Ramos (cell line): ENCODE measurements around the gene PLLP.

ENCODE experiments used
- in situ Hi-C: fragments of 300-500 bp; cut with MboI; formaldehyde crosslinking; loops from one replicate; pipeline ENCODE4 v1.14.3; 2022; ENCODE audit warnings: low sequenced_read_pairs; ENCODE audit not compliant: unreplicated experiment

Gene PLLP, protein sequence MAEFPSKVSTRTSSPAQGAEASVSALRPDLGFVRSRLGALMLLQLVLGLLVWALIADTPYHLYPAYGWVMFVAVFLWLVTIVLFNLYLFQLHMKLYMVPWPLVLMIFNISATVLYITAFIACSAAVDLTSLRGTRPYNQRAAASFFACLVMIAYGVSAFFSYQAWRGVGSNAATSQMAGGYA

DNA sequence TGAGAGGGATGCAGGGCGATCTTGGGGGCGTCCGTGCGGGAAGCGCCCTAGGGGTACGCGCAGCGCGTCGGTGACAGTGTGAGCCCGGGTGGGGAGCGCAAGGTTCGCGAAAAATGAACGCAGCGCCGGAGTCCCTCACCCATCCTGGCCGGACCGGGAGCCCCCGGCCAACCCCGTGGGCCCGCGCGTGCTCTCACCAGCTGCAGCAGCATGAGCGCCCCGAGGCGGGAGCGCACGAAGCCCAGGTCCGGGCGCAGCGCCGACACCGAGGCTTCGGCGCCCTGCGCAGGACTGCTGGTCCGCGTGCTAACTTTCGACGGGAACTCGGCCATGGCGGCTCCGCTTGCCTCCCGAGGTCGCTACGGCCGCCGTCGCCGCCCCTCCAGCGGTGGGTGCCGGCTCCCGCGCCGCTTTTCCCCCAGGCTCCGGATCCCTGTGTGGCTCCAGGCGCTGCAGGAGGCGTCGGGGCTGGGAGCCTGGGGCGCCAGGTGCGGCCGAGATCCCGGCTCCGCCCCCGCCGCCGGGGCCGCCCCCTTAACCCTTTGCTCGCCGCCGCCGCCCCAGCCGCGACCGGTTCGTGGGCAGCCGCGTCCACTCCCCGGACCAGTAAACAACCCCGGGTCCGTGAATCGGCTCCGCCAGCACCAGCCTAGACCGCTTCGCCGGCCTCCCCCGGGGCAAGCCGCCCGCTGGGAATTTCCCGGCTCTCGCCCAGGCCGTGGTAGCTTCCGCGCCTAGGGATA lies at the start of gene PLLP:
Gene PLLP (minus strand): TSS at position 464 of the 743 bp plus-strand sequence. CDS start 132 bp downstream, at position 332.
- in situ Hi-C loops: no loop called here

DNA sequence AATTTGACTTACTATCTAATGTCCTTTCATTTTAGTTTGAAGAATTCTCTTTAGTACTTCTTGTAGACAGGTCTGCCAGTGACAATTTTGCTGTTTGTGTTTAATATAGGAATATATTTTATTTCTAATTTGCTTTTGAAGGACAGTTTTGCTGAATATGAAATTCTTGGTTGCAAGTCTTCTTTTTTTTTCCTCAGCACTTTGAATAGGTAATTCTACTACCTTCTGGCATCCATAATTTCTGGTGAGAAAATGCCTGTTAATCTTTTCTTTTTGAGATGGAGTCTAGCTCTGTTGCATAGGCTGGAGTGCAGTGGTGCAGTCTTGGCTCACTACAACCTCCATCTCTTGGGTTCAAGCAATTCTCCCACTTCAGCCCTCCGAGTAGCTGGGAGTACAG lies 48.9 kb upstream of the PLLP start:
- in situ Hi-C loops: no loop called here

DNA sequence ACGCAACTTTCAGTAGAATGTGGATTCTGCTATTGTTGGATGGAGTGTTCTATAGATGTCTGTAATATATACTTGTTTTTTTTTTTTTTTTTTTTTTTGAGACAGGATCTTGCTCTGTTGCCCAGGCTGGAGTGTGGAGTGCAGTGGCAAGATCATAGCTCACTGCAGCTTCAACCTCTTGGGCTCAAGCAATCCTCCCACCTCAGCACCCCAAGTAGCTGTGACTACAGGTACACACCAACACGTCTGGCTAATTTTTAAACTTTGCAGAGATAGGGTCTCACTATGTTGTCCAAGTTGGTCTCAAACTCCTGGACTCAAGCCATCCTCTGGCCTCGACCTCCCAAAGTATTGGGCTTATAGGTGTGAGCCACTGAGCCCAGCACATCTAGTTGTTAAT lies 46.9 kb upstream of the PLLP start:
- in situ Hi-C loops: no loop called here

DNA sequence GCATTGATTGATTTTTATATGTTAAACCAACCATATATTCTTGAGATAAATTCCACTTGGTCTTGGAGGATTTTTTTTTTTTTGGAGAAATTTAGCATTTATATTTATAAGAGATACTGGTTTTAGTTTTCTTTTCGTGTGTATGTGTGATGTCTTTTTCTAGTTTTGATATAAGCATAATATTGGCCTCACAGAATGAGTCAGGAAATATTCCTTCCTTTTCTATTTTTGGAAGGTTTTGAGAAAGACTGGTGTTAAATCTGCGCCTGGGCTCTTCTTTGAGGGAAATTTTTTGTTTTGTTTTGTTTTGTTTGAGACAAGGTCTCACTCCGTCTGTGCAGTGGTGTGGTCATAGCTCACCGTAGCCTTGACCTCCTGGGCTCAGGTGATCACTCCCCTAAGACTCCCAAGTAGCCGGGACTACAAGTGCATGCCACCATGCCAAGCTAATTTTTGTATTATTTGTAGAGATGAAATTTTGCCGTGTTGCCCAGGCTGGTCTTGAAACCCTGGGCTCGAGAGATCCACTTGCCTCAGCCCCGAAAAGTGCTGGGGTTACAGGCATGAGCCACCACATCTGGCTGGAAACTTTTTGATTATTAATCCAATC lies 45.4 kb upstream of the PLLP start:
- in situ Hi-C loops: no loop called here

DNA sequence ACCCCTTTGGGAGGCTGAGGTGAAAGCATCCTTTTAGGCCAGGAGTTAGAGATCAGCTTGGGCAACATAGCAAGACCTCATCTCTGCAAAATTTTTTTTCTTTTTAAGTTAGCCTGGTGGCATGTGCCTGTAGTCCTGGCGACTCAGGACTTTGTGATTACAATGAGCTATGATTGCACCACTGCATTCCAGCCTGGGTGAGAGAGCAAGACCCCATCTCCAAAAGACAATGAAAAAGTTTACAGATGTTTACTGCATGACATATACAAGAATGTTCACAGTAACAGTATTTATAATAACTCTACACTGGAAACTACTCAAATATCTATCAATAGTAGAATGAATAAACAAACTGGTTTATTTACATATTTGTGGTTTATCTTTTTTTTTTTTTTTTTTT lies 41.0 kb upstream of the PLLP start:
- in situ Hi-C loops: no loop called here

DNA sequence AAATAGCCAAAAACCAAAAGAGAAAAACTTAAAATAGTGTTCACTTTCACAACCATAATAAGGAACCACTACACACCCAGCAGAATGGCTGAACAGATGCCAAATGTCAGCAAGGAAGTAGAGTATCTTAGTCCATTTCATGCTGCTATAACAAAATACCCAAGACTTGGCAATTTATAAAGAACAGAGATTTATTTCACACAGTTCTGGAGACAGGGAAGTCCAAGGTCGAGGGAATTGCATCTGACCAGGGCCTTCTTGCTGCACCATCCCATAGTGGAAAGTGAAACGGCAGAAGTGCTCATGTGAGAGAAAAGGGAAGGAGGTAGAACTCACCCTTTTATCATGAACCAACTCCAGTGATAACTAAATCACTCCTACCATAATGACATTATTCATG lies 40.3 kb upstream of the PLLP start:
- in situ Hi-C loops: no loop called here

DNA sequence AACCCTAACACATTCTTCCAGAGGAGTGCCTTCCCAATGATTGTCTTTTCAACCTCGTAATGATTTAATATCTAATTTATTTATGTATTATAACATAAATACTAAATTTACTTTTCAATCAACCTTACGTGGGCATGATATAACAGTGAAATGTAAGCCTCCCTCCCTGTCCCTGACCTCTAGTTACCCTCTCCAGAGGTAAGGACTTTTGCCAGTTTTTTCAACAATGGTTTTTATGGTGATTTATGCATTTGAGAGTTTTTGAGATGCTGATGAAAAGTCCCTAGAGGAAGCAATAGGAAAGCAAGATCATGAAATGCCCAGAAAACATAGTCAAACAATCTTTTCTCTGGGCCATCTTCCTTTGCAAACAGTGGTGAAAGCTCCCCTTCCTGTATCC lies 35.2 kb upstream of the PLLP start:
- in situ Hi-C loops: no loop called here

DNA sequence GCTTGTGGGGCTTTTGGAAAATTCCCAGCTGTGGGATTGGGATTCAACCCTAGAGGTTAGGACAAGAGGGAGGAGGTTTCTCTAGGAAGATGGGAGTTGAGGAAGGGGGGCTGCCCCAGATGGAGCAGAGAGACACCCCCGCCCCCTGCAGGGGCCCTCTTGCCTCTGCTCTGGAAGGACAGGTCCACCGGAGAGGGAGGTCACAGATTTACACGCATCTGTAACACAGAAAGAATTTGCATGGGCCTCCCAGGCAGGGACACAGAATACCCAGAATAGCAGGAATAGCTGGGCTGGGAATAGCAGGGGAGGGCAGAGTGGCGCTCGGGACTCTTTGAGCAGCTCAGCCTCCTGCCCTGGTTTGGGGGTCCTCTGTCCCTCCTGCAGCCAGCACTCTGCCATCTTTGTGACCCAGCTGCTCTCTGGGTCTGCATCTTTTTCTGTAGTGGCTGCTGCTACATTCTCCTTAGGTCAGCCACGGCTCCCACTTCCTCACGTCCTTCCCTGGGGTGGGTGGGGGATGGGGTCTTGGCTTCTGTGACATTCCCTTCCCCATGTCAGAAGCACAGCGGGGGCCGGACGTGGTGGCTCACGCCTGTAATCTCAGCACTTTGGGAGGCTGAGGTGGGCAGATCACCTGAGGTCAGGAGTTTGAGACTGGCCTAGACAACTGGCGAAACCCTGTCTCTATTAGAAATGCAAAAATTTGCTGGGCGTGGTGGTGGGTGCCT lies 33.9 kb upstream of the PLLP start:
- in situ Hi-C loops: no loop called here

DNA sequence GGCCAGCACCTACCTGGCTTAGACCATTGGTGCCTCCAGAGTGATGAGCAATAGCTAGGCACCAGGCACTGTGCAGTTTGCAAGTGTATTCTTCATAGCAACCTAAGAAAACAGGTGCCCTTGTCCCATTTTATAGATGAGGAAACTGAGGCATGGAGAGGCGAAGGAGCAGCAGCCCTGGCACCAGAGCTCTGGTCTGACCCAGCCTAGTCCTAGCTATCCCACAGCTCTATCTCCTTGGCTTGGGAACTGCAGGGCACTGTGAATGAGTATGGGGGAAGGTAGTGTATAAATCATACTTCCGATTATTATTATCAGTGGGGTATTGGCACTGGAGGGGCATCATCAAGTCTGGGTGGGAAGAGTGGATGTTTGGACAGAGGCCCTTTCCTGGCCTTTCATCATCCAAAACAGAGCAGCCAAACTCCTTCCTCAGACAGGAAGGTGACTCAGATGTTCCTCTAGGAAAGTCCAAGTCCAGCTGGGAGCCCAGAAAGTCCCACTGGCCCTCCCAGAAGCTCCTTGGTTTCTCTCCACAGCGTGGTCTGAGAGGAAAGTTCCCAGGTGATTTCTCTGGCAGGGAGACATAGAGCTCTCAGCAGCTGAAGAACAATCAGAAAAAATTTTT lies 32.0 kb upstream of the PLLP start:
- in situ Hi-C loops: no loop called here

DNA sequence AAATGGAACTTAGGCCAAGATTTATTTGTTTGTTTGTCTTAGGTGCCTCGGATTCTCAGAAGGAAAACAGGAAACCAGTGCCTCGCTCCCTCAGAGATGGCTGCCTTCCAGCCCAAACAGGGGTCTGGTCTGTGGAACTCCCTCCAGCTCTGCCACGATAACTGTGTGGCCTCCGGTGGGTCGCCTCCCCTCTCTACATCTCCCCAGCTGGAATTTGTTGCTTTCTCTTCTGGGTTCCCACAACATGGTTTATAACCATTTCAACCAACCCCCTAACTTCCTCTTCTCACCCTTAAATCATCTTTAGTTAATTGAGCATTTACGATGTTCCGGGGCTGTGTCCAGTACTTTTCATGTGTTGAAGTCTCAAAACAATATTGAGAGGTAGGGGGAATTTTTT lies 30.9 kb upstream of the PLLP start:
- in situ Hi-C loops: no loop called here

DNA sequence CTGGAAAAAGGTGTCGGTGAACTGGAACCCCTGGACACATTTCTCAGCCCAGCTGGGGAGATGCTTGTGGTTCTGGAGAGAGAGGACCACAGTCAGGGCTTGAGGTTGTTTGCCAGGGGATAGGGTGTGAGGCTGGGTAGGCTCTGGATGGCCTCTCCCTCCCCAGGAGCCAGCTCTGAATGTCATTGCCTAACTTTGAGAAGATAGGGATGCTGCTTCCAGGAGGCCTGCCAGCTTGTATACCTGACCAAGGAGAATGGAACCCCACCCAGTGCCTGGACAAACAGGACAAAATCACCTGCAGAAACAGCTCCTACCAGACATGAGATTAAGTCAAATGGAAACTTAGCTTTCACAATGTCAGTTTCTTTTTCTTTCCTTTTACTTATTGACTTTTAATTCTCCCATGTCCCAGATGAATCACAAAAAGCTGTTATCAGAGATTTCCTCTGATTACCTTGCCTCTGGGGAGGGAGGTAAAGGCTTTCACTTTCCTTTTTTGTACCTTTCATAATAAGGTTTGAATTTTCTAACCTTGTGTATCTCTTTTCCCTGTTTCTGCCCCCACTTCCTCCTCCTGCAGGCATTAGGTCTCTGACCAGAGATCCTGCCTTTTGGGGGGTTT lies 29.8 kb upstream of the PLLP start:
- in situ Hi-C loops: no loop called here

DNA sequence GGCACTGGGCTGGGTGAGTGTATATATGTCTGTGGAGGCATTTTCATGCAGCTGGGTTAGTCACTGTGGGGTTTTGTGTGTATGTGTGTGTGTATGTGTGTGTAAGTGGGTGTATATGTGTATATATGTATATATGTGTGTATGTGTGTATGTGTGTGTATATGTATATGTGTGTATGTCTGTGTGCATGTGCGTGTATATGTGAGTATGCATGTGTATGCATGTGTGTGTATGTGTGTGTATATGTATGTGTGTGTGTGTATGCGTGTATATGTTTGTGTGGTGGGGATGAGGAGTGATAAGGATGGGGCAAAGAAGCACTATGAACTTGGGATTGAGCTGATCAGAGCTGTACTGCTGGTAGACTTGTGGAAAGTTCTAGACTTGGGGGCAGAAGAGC lies 29.0 kb upstream of the PLLP start:
- in situ Hi-C loops: no loop called here

DNA sequence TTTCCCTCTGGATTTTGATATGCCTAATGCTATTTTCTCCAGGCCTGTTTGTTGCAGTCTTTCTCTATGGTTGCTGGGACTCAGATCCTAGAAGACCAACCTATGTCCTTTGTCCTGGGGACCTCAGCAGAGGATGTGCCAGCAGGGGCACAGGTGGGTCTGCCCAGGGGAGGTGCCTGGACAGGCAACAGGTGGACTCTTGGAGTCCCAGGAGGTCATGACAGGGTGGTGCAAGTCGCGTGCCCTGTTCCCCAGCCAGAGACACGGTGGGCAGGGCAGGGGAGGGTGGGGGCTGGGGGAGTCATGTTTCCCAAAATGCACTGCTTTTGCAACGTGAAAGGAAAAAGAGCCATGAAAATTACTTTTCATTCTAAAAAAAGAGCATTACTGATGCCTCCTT lies 26.3 kb upstream of the PLLP start:
- in situ Hi-C loops: no loop called here

DNA sequence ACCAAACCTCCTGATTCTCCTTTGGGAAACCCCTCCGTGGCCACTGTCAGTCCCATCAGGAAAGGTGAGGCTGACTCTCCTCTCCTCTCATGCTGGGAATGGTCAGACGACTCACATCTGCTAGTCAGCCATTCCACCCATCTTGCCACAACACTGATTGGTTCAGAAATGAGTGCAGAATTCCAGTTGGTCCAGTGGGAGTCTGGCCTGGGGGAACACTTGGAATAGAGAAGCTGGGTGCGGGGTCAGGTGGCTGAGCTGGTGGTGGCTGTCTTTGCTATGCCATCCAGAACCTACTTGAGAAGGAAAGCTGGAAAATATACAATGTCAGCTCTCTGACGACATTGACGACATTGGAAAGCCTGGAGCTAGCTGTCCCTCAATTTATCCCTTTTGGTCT lies 23.6 kb upstream of the PLLP start:
- in situ Hi-C loops: no loop called here

DNA sequence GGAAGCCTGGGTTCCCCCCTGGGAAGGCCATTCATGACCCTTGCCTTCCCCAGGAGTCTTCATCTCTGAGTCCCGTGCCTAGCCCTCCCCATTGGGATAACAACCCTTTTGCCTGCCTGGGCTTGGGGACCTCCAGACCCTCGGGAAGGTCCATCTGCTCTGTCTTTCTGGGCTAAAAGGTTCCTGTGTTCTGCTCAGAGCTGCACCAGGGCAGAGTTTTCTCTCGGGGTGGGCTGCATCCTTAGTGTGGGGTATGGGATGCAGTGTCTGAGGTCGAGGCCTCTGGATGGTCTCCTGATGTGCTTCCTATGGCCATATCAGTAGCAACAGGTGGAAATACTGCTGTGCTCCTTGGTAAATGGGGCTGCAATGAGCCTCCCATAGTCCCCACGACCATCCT lies 22.9 kb upstream of the PLLP start:
- in situ Hi-C loops: no loop called here

DNA sequence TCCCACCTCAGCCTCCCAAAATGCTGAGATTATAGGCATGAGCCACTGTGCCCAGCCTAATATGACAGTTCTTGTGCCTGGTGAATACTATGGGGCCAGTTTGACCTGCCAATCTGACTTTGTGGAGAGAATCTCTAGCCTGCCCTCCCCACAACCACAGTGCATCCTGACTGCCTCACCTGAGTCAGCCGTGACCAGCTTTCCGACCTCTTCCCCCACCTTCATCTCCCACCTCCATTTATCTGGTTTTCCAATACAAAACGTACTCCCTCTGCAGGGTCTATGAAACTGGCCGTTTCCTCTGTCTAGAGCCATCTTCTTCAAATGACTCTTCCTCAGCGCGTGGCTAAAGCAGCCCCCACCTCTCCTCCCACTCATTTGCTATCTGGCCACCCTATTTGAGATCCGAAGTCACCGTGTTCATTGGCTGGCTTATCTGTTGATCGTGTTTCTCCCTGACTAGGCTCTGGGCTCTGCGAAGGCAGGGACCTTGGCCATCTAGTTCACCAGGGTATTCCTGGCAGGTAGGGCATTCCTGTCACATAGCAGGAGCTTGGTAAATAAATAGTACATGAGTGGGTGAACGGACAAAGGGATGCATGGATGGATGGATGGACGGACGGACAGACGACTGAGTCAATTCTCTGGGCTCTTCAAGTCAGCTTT lies 22.3 kb upstream of the PLLP start:
- in situ Hi-C loops: no loop called here

DNA sequence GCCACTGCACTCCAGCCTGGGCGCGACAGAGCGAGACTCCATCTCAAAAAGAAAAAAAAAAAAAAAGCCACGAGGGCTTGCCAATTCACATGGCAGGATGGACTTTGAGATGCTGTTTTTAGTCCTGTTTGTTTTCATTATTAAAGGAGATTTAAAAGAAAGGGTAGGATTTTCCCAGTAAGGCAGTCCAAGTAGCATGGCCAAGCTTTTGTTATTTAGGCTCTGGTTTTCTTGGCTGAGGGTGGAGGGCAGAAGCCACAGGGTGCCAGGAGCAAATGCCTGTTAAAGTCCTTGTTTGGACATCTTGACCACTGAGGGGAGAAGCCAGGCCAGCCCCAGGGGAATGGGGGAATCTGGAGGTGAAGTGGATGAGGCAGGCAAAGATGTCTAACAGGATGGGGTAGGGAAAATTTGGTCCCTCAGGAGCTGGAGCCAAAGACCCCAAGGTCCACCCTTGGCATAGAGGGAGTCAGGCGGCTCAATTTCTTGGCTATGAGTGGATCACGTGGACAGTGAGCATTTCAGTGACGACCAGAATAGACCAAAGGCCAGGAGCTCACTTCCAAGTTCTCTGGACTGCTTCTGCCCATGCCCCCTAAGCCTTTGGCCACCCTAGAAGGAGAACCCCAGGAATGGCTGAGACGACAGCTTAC lies 20.8 kb upstream of the PLLP start:
- in situ Hi-C loops: no loop called here

DNA sequence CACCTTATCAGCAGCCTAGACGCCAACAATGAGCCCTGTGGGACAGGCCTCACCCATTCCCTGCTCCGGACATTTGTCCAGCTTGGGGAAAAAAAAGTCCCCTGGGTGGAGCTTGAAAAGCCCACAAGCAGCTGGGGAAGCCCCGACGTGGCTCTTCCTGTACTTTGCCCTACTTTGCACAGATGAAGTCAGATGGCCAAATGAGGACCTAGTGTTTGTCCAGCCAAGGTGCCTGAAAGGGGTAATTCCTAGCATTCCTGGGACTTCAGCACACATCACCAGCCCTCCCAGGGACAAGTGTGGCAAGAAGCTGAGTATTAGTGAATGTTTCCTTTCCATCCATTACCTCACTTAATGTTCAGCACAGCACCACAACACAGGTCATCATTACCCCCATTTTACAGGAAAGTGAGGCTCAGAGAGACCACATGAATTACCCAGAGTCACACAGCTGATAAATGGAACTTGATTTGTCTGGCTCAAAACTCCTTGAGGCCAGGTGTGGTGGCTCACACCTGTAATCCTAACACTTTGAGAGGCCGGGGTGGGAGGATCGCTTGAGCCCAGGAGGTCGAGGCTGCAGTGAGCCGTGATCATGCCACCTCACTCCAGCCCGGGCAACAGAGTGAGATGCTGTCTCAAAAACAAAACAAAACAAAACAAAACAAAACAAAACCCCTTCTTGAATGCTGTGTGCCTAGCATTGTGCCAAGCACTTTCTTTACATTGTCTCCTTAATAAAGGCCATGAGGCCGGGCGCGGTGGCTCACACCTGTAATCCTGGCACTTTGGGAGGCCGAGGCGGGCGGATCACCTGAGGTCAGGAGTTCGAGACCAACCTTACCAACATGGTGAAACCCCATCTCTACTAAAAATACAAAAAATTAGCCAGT lies 19.9 kb upstream of the PLLP start:
- in situ Hi-C loops: loop anchor here (5.0 kb wide), 2 partner anchors 113 to 213 kb away; no protein-coding TSS in a partner anchor
